CD4-positive, alpha-beta T cell (primary cell): ENCODE results near the gene CRTC1. TPM values are rescaled to one million over a fixed set of nuclear protein-coding genes. Genes with fewer than 3 reads are reported as not detected.
"Not testable (repeated sequence)": the region's sequence is repeated elsewhere in the genome, so short reads cannot be mapped to it uniquely, and the experiment has no call there.

ENCODE experiments used
- ATAC-seq: fragments of 200-7000 bp; cut with Tn5 transposase; one replicate; pipeline ENCODE4 v1.10.0; 2022; ENCODE audit warnings: mild to moderate bottlenecking; ENCODE audit not compliant: poor library complexity
- CTCF ChIA-PET: fragments of 350-600 bp; sonication (Branson Sonifier 250); formaldehyde crosslinking; loops from one replicate; lab custom pipeline; 2021; ENCODE audit warnings: antibody characterized with exemption, inconsistent platforms; lab: Charles Lee
- POLR2A ChIA-PET: fragments of 350-600 bp; sonication (Branson Sonifier 250); formaldehyde crosslinking; loops from one replicate; lab custom pipeline; 2021; ENCODE audit warnings: antibody characterized with exemption, inconsistent platforms; lab: Charles Lee
- DNase-seq, 14 experiments: peaks; one replicate each; pipeline ENCODE4 v3.0.0-alpha.2; 2013 to 2020; ENCODE audit warnings: mixed read lengths in 2 of 14
- H3K27ac ChIP-seq, 2 donors: one replicate each; pipeline versions ENCODE4 v1.5.1 to v1.7.0; 2013; ENCODE audit warnings: low read length in 2 of 2, low read depth in 1 of 2, mild to moderate bottlenecking in 1 of 2
- H3K27me3 ChIP-seq, 2 experiments: 1 replicate in 1 of 2; 2 replicates in 1 of 2; pipeline versions ENCODE4 v1.6.1 to v1.7.0; 2013; ENCODE audit warnings: low read length in 2 of 2, control low read depth in 1 of 2, mild to moderate bottlenecking in 1 of 2, moderate library complexity in 1 of 2; ENCODE audit not compliant: insufficient read depth in 2 of 2, control insufficient read depth in 1 of 2
- H3K36me3 ChIP-seq: one replicate; pipeline ENCODE4 v1.6.1; 2013; ENCODE audit warnings: low read length, control low read depth; ENCODE audit not compliant: insufficient read depth
- H3K4me1 ChIP-seq: one replicate; pipeline ENCODE4 v1.6.1; 2013; ENCODE audit warnings: low read length, control low read depth; ENCODE audit not compliant: insufficient read depth
- H3K4me3 ChIP-seq: one replicate; pipeline ENCODE4 v1.5.1; 2013; ENCODE audit warnings: mild to moderate bottlenecking, low read length, moderate library complexity
- H3K9me3 ChIP-seq, 2 experiments: 1 replicate in 1 of 2; 2 replicates in 1 of 2; pipeline versions ENCODE4 v1.6.1 to v1.7.0; 2013; ENCODE audit warnings: low read length in 2 of 2, mild to moderate bottlenecking in 2 of 2, control low read depth in 1 of 2, moderate library complexity in 1 of 2; ENCODE audit not compliant: control insufficient read depth in 1 of 2, insufficient read depth in 1 of 2
- H3K27ac Mint-ChIP-seq: one replicate; pipeline ENCODE4 v1.8.0; 2020; ENCODE audit warnings: mixed read lengths
- H3K27me3 Mint-ChIP-seq: one replicate; pipeline ENCODE4 v1.8.0; 2021; ENCODE audit warnings: mixed read lengths
- H3K36me3 Mint-ChIP-seq: one replicate; pipeline ENCODE4 v1.8.0; 2021; ENCODE audit warnings: low read depth, mixed read lengths
- H3K4me1 Mint-ChIP-seq: one replicate; pipeline ENCODE4 v1.8.0; 2021; ENCODE audit warnings: low read depth, mixed read lengths
- H3K4me3 Mint-ChIP-seq: one replicate; pipeline ENCODE4 v1.8.0; 2020; ENCODE audit warnings: mild to moderate bottlenecking, mixed read lengths
- H3K9me3 Mint-ChIP-seq: one replicate; pipeline ENCODE4 v1.8.0; 2020; ENCODE audit warnings: mixed read lengths
- intact Hi-C, 2 experiments: fragments of 100-400 bp; cut with DNase I in 1 of 2; cut with micrococcal nuclease in 1 of 2; formaldehyde crosslinking; loops; one replicate each; pipeline versions ENCODE4 v1.15.1 to v1.9.0; 2023 to 2025; cut with DNase I, micrococcal nuclease
- total RNA-seq, 174 experiments: library from RNA in 2 of 174; stranded (reverse) in 2 of 174; gene quantifications; one replicate each; pipeline ENCODE4 v1.2.3 and lab custom pipeline; 2021 to 2026
- TF ChIP-seq, protein P1 (sequence below): fragments of 200-600 bp; IDR thresholded peaks from one replicate; pipeline ENCODE4 v1.8.0; 2022; ENCODE audit warnings: antibody characterized with exemption, mild to moderate bottlenecking

CRTC1 gene
- total RNA-seq, 2 experiments from 2014 or later, result 11.8 to 12.2 TPM

- CTCF ChIA-PET, result no interaction called here
- H3K9me3 Mint-ChIP-seq, result no peaks in the 10 kb centered on the region
Measured at GRCh38 chr19:18814063-18814462, 130.6 kb downstream of the CRTC1 start.

GRCh38 chr19:18815673-18816072 is 132.2 kb downstream of the CRTC1 start:
- H3K27ac Mint-ChIP-seq, result no peak overlapping the region
- CTCF ChIA-PET, result no interaction called here
- Histone ChIP-seq H3K27ac (no peak overlapping the region), H3K4me1 (no peaks in the 10 kb centered on the region), H3K9me3 (no peaks in the 10 kb centered on the region), H3K4me3 (no peak overlapping the region), H3K36me3 (no peaks in the 10 kb centered on the region), H3K27me3 (no peaks in the 10 kb centered on the region)
- TF ChIP-seq, protein P1, sequence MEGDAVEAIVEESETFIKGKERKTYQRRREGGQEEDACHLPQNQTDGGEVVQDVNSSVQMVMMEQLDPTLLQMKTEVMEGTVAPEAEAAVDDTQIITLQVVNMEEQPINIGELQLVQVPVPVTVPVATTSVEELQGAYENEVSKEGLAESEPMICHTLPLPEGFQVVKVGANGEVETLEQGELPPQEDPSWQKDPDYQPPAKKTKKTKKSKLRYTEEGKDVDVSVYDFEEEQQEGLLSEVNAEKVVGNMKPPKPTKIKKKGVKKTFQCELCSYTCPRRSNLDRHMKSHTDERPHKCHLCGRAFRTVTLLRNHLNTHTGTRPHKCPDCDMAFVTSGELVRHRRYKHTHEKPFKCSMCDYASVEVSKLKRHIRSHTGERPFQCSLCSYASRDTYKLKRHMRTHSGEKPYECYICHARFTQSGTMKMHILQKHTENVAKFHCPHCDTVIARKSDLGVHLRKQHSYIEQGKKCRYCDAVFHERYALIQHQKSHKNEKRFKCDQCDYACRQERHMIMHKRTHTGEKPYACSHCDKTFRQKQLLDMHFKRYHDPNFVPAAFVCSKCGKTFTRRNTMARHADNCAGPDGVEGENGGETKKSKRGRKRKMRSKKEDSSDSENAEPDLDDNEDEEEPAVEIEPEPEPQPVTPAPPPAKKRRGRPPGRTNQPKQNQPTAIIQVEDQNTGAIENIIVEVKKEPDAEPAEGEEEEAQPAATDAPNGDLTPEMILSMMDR, result no peak
- POLR2A ChIA-PET, result no interaction called here
- peaks cover 5% of the 10 kb centered on the region for H3K27me3 Mint-ChIP-seq
- ATAC-seq, result no peak
- H3K4me3 Mint-ChIP-seq, result no peak overlapping the region
- DNase-seq, result no peak
- H3K9me3 Mint-ChIP-seq, result no peaks in the 10 kb centered on the region
- intact Hi-C loops, result no loop called here
- H3K4me1 Mint-ChIP-seq, result no peaks in the 10 kb centered on the region
- H3K36me3 Mint-ChIP-seq, result no peaks in the 10 kb centered on the region

More at GRCh38 chr19:18814063-18814462, 130.6 kb downstream of the CRTC1 start:
- intact Hi-C loops, result no loop called here
- no peaks in the 10 kb centered on the region for H3K27me3 ChIP-seq
- DNase-seq, result no peak
- H3K9me3 ChIP-seq, result no peaks in the 10 kb centered on the region
- H3K27ac ChIP-seq, result no peak overlapping the region
- Mint-ChIP-seq H3K4me1 (peaks cover 4% of the 10 kb centered on the region), H3K36me3 (no peaks in the 10 kb centered on the region), H3K4me3 (no peak overlapping the region), H3K27me3 (peaks cover 9% of the 10 kb centered on the region), H3K27ac (no peak overlapping the region)
- no peak for ATAC-seq
- POLR2A ChIA-PET, result no interaction called here
- no peaks in the 10 kb centered on the region for H3K36me3 ChIP-seq
- TF ChIP-seq, protein P1, result no peak
- peaks cover 2% of the 10 kb centered on the region for H3K4me1 ChIP-seq
- H3K4me3 ChIP-seq, result no peak overlapping the region

DNA sequence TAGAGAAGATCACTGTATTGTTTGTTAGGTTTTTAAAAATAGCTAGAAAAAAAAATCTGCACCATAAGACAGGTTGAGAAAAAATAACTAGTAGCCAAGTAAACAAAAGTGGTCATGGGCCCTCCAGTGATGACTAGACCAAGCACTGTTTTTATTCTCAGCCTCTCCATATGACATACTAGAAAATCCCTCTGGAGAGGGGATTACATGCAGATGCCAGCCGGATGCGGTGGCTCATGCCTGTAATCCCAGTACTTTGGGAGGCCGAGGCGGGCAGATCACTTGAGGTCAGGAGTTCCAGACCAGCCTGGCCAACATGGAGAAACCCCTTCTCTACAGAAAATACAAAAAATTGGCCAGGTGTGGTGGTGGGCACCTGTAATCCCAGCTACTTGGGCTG is 133.2 kb downstream of the CRTC1 start:
- H3K27ac ChIP-seq, H3K27me3 ChIP-seq, H3K27ac Mint-ChIP-seq, H3K4me1 Mint-ChIP-seq, intact Hi-C loops, POLR2A ChIA-PET, DNase-seq, H3K36me3 Mint-ChIP-seq, ATAC-seq, H3K36me3 ChIP-seq, H3K9me3 ChIP-seq, H3K4me1 ChIP-seq, H3K4me3 ChIP-seq, H3K4me3 Mint-ChIP-seq, H3K9me3 Mint-ChIP-seq, H3K27me3 Mint-ChIP-seq, CTCF ChIA-PET: not testable (repeated sequence)

DNA sequence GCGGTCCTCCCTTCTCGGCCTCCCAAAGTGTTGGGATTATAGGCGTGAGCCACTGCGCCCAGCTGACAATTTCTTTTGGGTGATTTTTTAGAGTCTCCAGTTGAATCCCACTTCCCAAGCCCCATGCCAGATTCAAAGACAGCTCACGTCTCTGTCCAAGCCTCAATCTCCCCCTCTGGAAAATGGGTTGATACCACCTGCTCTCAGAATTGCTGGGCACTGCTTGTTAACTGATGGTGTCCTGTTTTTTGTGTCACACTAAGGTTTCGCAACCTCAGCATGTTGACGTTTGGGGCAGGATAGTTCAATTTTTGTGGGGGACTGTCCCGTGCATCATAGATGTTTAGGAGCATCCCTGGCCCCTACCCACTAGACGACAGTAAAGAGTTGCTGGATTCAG is 134.1 kb downstream of the CRTC1 start:
- intact Hi-C loops, result no loop called here
- Mint-ChIP-seq H3K4me1 (no peaks in the 10 kb centered on the region), H3K9me3 (no peaks in the 10 kb centered on the region), H3K36me3 (no peaks in the 10 kb centered on the region), H3K27me3 (no peaks in the 10 kb centered on the region), H3K4me3 (no peak overlapping the region), H3K27ac (no peak overlapping the region)
- TF ChIP-seq, protein P1, result no peak
- ChIA-PET CTCF (no interaction called here), POLR2A (no interaction called here)
- H3K4me3 ChIP-seq, result no peak overlapping the region
- ATAC-seq (no peak), DNase-seq (no peak)
- no peaks in the 10 kb centered on the region for H3K27me3 ChIP-seq
- H3K36me3 ChIP-seq, result no peaks in the 10 kb centered on the region
- no peak overlapping the region for H3K27ac ChIP-seq
- H3K4me1 ChIP-seq, result no peaks in the 10 kb centered on the region
- no peaks in the 10 kb centered on the region for H3K9me3 ChIP-seq
